Hepatocyte (in vitro differentiated cells): ENCODE measurements around the gene SYNDIG1. TPM values are rescaled to one million over a fixed set of nuclear protein-coding genes. Genes with fewer than 3 reads are reported as not detected.

Source experiments
- DNase-seq: peaks from one replicate; pipeline ENCODE4 v3.0.0-alpha.2; 2016; ENCODE audit warnings: low spot score
- H2AFZ ChIP-seq: fragments of 200-600 bp; sonication (generic); 2 replicates; pipeline ENCODE4 v1.6.0; 2016; ENCODE audit warnings: antibody characterized with exemption, mild to moderate bottlenecking
- H3K27ac ChIP-seq: fragments of 200-600 bp; sonication (generic); 2 replicates; pipeline ENCODE4 v1.5.1; 2016; ENCODE audit warnings: mild to moderate bottlenecking
- H3K27me3 ChIP-seq: fragments of 200-600 bp; sonication (generic); 2 replicates; pipeline ENCODE4 v1.6.1; 2016
- H3K36me3 ChIP-seq: fragments of 200-600 bp; sonication (generic); replicated peaks from 2 replicates; pipeline ENCODE4 v1.5.1; 2016; ENCODE audit warnings: low read depth; ENCODE audit not compliant: insufficient read depth
- H3K4me1 ChIP-seq: fragments of 200-600 bp; sonication (generic); 2 replicates; pipeline ENCODE4 v1.5.1; 2016; ENCODE audit warnings: mild to moderate bottlenecking, moderate library complexity; ENCODE audit not compliant: insufficient read depth
- H3K4me2 ChIP-seq: fragments of 200-600 bp; sonication (generic); 2 replicates; pipeline ENCODE4 v1.6.0; 2016
- H3K4me3 ChIP-seq: fragments of 200-600 bp; sonication (generic); 2 replicates; pipeline ENCODE4 v1.5.1; 2016; ENCODE audit warnings: mild to moderate bottlenecking
- H3K79me2 ChIP-seq: fragments of 200-600 bp; sonication (generic); 2 replicates; pipeline ENCODE4 v1.6.0; 2017; ENCODE audit warnings: mild to moderate bottlenecking
- H3K9me2 ChIP-seq: fragments of 200-600 bp; sonication (generic); replicated peaks from 2 replicates; pipeline ENCODE4 v1.6.0; 2017; ENCODE audit warnings: mild to moderate bottlenecking; ENCODE audit not compliant: insufficient read depth
- H3K9me3 ChIP-seq: fragments of 200-600 bp; sonication (generic); 2 replicates; pipeline ENCODE4 v1.5.1; 2016; ENCODE audit warnings: low read depth, mild to moderate bottlenecking
- H4K20me1 ChIP-seq: fragments of 200-600 bp; sonication (generic); 2 replicates; pipeline ENCODE4 v1.6.0; 2016; ENCODE audit warnings: mild to moderate bottlenecking; ENCODE audit not compliant: insufficient read depth, poor library complexity, severe bottlenecking
- EZH2 ChIP-seq: fragments of 200-600 bp; sonication (generic); IDR thresholded peaks from 2 replicates; pipeline ENCODE4 v1.6.1; 2016; ENCODE audit warnings: antibody characterized with exemption, mild to moderate bottlenecking, borderline replicate concordance
- EZH2phosphoT487 ChIP-seq: fragments of 200-600 bp; sonication (generic); IDR thresholded peaks from one replicate; pipeline ENCODE4 v1.6.1; 2018; ENCODE audit warnings: antibody characterized with exemption, mild to moderate bottlenecking, low read depth, moderate library complexity; ENCODE audit not compliant: unreplicated experiment, severe bottlenecking
- WGBS: methylation state at CpG from one replicate; pipeline ENCODE4 v1.1.6; 2016; ENCODE audit warnings: low lambda C conversion rate; ENCODE audit errors: missing lambda C conversion rate; 5-methylcytosine and 5-hydroxymethylcytosine counted together
- polyA plus RNA-seq: library from polyadenylated mRNA; unstranded; fragments of >200 nt; fragmentation: Nextera tagmentation; extraction: Ambion mirVana; gene quantifications from 2 replicates; pipeline ENCODE4 v1.2.1, GENCODE V29; 2016
- total RNA-seq: library from RNA; depleted of rRNA; stranded (reverse); fragments of >200 nt; gene quantifications from 2 replicates; pipeline ENCODE4 v1.2.3, GENCODE V29; 2014
- TF ChIP-seq, protein P1 (sequence below): fragments of 200-600 bp; sonication (generic); IDR thresholded peaks from 2 replicates; pipeline ENCODE4 v1.5.1; 2016; ENCODE audit warnings: antibody characterized with exemption, mild to moderate bottlenecking; ENCODE audit not compliant: poor library complexity

Gene SYNDIG1
- total and polyA plus RNA-seq, 2 experiments from 2014 or later: 1.5 to 2.3 TPM

GRCh38 chr20:24633521-24633920 lies 164.1 kb downstream of the SYNDIG1 start:
- 78% methylated on average over 10 of the region's 10 CpGs for WGBS
- H3K9me3 ChIP-seq: no peaks in the 10 kb centered on the region
- no peak overlapping the region for H3K27ac ChIP-seq
- no peak overlapping the region for H3K4me2 ChIP-seq
- H2AFZ ChIP-seq: no peak overlapping the region
- no peaks in the 10 kb centered on the region for H3K36me3 ChIP-seq
- H3K27me3 ChIP-seq: no peaks in the 10 kb centered on the region
- no peaks in the 10 kb centered on the region for H3K9me2 ChIP-seq
- DNase-seq: no peak
- no peaks in the 10 kb centered on the region for H3K79me2 ChIP-seq
- H4K20me1 ChIP-seq: no peaks in the 10 kb centered on the region
- no peak for TF ChIP-seq EZH2phosphoT487
- H3K4me3 ChIP-seq: no peak overlapping the region
- no peaks in the 10 kb centered on the region for H3K4me1 ChIP-seq

GRCh38 chr20:24634855-24635254 lies 165.4 kb downstream of the SYNDIG1 start:
- H3K27ac ChIP-seq: no peak overlapping the region
- H3K4me2 ChIP-seq: peak overlapping the region; percentile 40
- 49% methylated on average over 9 of the region's 9 CpGs for WGBS
- no peak for TF ChIP-seq EZH2phosphoT487
- no peaks in the 10 kb centered on the region for H4K20me1 ChIP-seq
- H3K4me3 ChIP-seq: no peak overlapping the region
- no peaks in the 10 kb centered on the region for H3K79me2 ChIP-seq
- H3K4me1 ChIP-seq: no peaks in the 10 kb centered on the region
- DNase-seq: peak; percentile 68
- H3K36me3 ChIP-seq: no peaks in the 10 kb centered on the region
- no peaks in the 10 kb centered on the region for H3K9me3 ChIP-seq
- no peak overlapping the region for H2AFZ ChIP-seq
- H3K9me2 ChIP-seq: no peaks in the 10 kb centered on the region
- H3K27me3 ChIP-seq: no peaks in the 10 kb centered on the region

- Histone ChIP-seq H3K27me3 (no peaks in the 10 kb centered on the region), H3K4me1 (no peaks in the 10 kb centered on the region), H3K4me2 (no peak overlapping the region), H3K4me3 (no peak overlapping the region), H3K27ac (no peak overlapping the region), H3K9me2 (no peaks in the 10 kb centered on the region), H3K9me3 (no peaks in the 10 kb centered on the region), H2AFZ (no peak overlapping the region), H3K79me2 (no peaks in the 10 kb centered on the region), H4K20me1 (no peaks in the 10 kb centered on the region), H3K36me3 (no peaks in the 10 kb centered on the region)
- TF ChIP-seq, protein P1, sequence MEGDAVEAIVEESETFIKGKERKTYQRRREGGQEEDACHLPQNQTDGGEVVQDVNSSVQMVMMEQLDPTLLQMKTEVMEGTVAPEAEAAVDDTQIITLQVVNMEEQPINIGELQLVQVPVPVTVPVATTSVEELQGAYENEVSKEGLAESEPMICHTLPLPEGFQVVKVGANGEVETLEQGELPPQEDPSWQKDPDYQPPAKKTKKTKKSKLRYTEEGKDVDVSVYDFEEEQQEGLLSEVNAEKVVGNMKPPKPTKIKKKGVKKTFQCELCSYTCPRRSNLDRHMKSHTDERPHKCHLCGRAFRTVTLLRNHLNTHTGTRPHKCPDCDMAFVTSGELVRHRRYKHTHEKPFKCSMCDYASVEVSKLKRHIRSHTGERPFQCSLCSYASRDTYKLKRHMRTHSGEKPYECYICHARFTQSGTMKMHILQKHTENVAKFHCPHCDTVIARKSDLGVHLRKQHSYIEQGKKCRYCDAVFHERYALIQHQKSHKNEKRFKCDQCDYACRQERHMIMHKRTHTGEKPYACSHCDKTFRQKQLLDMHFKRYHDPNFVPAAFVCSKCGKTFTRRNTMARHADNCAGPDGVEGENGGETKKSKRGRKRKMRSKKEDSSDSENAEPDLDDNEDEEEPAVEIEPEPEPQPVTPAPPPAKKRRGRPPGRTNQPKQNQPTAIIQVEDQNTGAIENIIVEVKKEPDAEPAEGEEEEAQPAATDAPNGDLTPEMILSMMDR: no peak
- TF ChIP-seq EZH2phosphoT487: no peak
- DNase-seq: no peak
- 91% methylated on average over 2 of the region's 2 CpGs for WGBS
Observed at GRCh38 chr20:24636626-24637025, 167.2 kb downstream of the SYNDIG1 start.

DNA sequence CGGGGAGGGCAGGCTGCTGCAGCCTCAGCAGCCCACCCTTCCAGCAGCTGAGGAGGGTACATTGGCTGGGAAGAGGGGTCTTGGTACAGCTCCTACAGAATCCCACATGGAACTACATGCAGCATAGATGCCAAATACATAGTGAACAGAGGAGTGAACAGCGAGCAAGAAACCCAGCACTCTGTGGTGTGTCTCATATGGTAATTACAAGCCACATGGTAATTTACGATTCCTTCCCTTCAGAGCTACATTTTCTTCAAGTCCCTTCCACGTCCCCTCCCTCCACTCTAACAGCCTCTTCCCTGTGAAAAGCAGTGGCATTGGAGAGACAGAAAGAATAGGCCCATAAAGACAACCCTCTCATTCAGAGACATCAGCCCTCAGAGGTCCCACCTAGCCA lies 167.7 kb downstream of the SYNDIG1 start:
- H4K20me1 ChIP-seq: no peaks in the 10 kb centered on the region
- no peaks in the 10 kb centered on the region for H3K79me2 ChIP-seq
- no peak overlapping the region for H2AFZ ChIP-seq
- TF ChIP-seq, protein P1: no peak
- TF ChIP-seq EZH2phosphoT487 (no peak), EZH2 (no peak)
- H3K36me3 ChIP-seq: no peaks in the 10 kb centered on the region
- H3K4me1 ChIP-seq: no peaks in the 10 kb centered on the region
- no peaks in the 10 kb centered on the region for H3K9me2 ChIP-seq
- H3K27ac ChIP-seq: no peak overlapping the region
- no peak overlapping the region for H3K4me2 ChIP-seq
- H3K4me3 ChIP-seq: no peak overlapping the region
- 92% methylated on average over 4 of the region's 4 CpGs for WGBS
- no peaks in the 10 kb centered on the region for H3K27me3 ChIP-seq
- no peak for DNase-seq
- no peaks in the 10 kb centered on the region for H3K9me3 ChIP-seq

GRCh38 chr20:24637941-24638340 lies 168.5 kb downstream of the SYNDIG1 start:
- Histone ChIP-seq H2AFZ (no peak overlapping the region), H3K27ac (no peak overlapping the region), H3K4me2 (no peak overlapping the region), H3K9me2 (no peaks in the 10 kb centered on the region), H3K4me1 (no peaks in the 10 kb centered on the region), H3K9me3 (no peaks in the 10 kb centered on the region), H3K4me3 (no peak overlapping the region), H3K27me3 (no peaks in the 10 kb centered on the region), H4K20me1 (no peaks in the 10 kb centered on the region), H3K36me3 (no peaks in the 10 kb centered on the region), H3K79me2 (no peaks in the 10 kb centered on the region)
- TF ChIP-seq EZH2 (no peak), EZH2phosphoT487 (no peak)
- TF ChIP-seq, protein P1: no peak
- no peak for DNase-seq
- WGBS: 85% methylated on average over 6 of the region's 6 CpGs
